Brain microvascular endothelial cell (primary cell): ENCODE data around the gene TMTC3.

Experiments used
- DNase-seq: peaks from one replicate; pipeline ENCODE4 v3.0.0-alpha.2; 2020
- H3K27ac ChIP-seq: fragments of 250-450 bp; sonication (Bioruptor Pico); 2 replicates; pipeline ENCODE4 v1.5.1; 2020; ENCODE audit warnings: mild to moderate bottlenecking, moderate library complexity
- H3K27me3 ChIP-seq: fragments of 250-450 bp; sonication (Bioruptor Pico); replicated peaks from 2 replicates; pipeline ENCODE4 v1.5.1; 2020; ENCODE audit warnings: mild to moderate bottlenecking
- H3K36me3 ChIP-seq: fragments of 250-450 bp; sonication (Bioruptor Pico); replicated peaks from 2 replicates; pipeline ENCODE4 v1.5.1; 2020; ENCODE audit warnings: mild to moderate bottlenecking
- H3K4me3 ChIP-seq: 2 replicates; pipeline ENCODE4 v1.5.1; 2011; ENCODE audit warnings: low read depth, mild to moderate bottlenecking, control low read depth, low read length, moderate library complexity
- CTCF ChIP-seq: IDR thresholded peaks from 2 replicates; pipeline ENCODE4 v1.5.1; 2011; ENCODE audit warnings: low read depth, mild to moderate bottlenecking, moderate library complexity, low read length, control low read depth, inconsistent platforms; ENCODE audit errors: missing control alignments
- in situ Hi-C: cut with HindIII; loops from 2 replicates; pipeline ENCODE4 v1.10.0; 2017; ENCODE audit warnings: low sequenced_read_pairs, low pct_ligation_motif_present

TMTC3 gene

DNA sequence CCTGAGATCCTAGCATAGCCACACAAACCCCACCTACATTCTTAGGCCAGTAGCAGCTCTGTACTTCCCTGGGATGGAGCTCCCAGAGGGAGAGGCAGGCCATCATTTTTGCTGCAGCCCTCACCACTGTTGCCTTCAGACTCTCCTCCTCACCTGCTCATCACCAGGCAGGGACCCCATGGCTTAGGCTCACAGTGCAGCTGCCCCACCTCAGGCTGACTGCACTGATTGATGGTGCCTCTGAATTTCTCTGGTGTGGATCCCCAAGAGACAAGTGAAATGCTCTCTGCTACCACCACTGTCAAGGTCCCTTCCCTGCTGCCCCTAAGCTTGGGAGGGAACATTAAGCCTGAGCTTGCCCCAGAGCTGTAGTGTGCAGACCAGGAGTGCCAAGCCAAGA, 76.2 kb downstream of the TMTC3 start:
- in situ Hi-C loops: no loop called here
- no peaks in the 10 kb centered on the region for H3K27me3 ChIP-seq
- H3K4me3 ChIP-seq: no peak overlapping the region
- H3K36me3 ChIP-seq: no peaks in the 10 kb centered on the region
- TF ChIP-seq CTCF: no peak
- DNase-seq: no peak
- no peak overlapping the region for H3K27ac ChIP-seq

DNA sequence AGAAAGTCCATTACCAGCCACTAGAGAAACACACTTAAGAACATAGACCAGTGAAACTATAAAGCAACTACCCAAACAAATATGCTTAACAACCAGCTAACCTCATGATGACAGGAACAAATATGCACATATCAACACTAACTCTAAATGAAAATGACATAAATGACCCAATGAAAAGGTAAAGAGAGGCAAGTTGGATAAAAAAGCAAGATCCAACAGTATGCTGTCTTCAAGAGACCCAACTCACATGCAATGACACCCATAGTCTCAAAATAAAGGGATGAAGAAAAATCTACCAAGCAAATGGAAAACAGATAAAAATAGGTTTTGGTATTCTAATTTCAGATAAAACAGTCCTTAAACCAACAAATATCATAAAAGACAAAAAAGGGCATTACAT, 77.8 kb downstream of the TMTC3 start:
- no peak for TF ChIP-seq CTCF

GRCh38 chr12:88223519-88223918, 81.4 kb downstream of the TMTC3 start:
- H3K4me3 ChIP-seq: no peak overlapping the region
- H3K27me3 ChIP-seq: no peaks in the 10 kb centered on the region
- H3K36me3 ChIP-seq: no peaks in the 10 kb centered on the region
- H3K27ac ChIP-seq: no peak overlapping the region
- no peak for TF ChIP-seq CTCF
- in situ Hi-C loops: no loop called here
- no peak for DNase-seq

More for the DNA sequence above, 77.8 kb downstream of the TMTC3 start:
- no peak for DNase-seq
- Histone ChIP-seq H3K36me3 (no peaks in the 10 kb centered on the region), H3K27me3 (no peaks in the 10 kb centered on the region), H3K4me3 (no peak overlapping the region), H3K27ac (no peak overlapping the region)
- in situ Hi-C loops: no loop called here

GRCh38 chr12:88225776-88226175, 83.7 kb downstream of the TMTC3 start:
- no peaks in the 10 kb centered on the region for H3K36me3 ChIP-seq
- no peak for TF ChIP-seq CTCF
- H3K4me3 ChIP-seq: no peak overlapping the region
- H3K27ac ChIP-seq: no peak overlapping the region
- no peaks in the 10 kb centered on the region for H3K27me3 ChIP-seq
- DNase-seq: no peak
- in situ Hi-C loops: no loop called here

DNA sequence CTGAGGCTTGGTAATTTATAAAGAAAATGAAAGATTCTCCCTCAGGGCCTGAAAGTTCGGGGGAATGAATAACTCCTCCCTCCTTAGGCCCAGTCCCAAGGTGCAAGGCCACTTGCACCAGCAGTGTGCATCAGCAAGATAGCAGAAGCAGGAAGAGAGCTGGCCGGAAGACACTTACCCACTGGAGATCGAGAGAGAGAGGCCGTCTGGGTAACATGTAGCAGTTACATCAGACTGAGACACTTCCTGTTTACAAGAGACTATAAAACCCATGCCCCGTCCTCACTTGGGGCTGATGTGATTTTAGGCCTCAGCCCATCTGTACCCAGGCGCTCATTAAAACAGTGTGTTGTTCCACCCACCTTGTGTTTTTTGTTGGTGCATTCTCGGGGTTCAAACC, 85.2 kb downstream of the TMTC3 start:
- Histone ChIP-seq H3K4me3 (no peak overlapping the region), H3K27ac (no peak overlapping the region), H3K27me3 (no peaks in the 10 kb centered on the region), H3K36me3 (no peaks in the 10 kb centered on the region)
- in situ Hi-C loops: no loop called here
- no peak for TF ChIP-seq CTCF
- no peak for DNase-seq

- no peaks in the 10 kb centered on the region for H3K36me3 ChIP-seq
- in situ Hi-C loops: no loop called here
- H3K27me3 ChIP-seq: no peaks in the 10 kb centered on the region
- H3K27ac ChIP-seq: no peak overlapping the region
- TF ChIP-seq CTCF: no peak
- H3K4me3 ChIP-seq: no peak overlapping the region
- DNase-seq: no peak
These were observed 85.8 kb downstream of the TMTC3 start for GRCh38 chr12:88227871-88228270.
